Stimulated activated CD8-positive, alpha-beta memory T cell treated with anti-CD3 and anti-CD28 coated beads, Interleukin-4, amount 100 ng/mL, for 24 hours (primary cell): ENCODE measurements around the gene CCNB3.
"Not testable (repeated sequence)": the region's sequence is repeated elsewhere in the genome, so short reads cannot be mapped to it uniquely, and the experiment has no call there.

ENCODE experiments used
- DNase-seq: peaks from one replicate; pipeline ENCODE4 v3.0.0-alpha.2; 2020; ENCODE audit warnings: low read depth

CCNB3 gene

GRCh38 chrX:50204364-50204899, at the start of gene CCNB3:
Gene CCNB3, plus strand, starts transcription at chrX:50204765. Its CDS starts 80,399 bp downstream, at chrX:50285164.
- DNase-seq, result peak; percentile 59

GRCh38 chrX:50157545-50158135, 46.9 kb upstream of the CCNB3 start:
- no peak for DNase-seq

GRCh38 chrX:50158593-50158992, 46.0 kb upstream of the CCNB3 start:
- no peak for DNase-seq

- no peak for DNase-seq
Measured at GRCh38 chrX:50161127-50161526, 43.4 kb upstream of the CCNB3 start.

- DNase-seq, result no peak
Measured at GRCh38 chrX:50165727-50166126, 38.8 kb upstream of the CCNB3 start.

- DNase-seq, result no peak
Measured at GRCh38 chrX:50167366-50167765, 37.2 kb upstream of the CCNB3 start.

- DNase-seq, result no peak
Measured at GRCh38 chrX:50168241-50168687, 36.3 kb upstream of the CCNB3 start.

- DNase-seq, result no peak
Measured at GRCh38 chrX:50169717-50170116, 34.8 kb upstream of the CCNB3 start.

- DNase-seq, result no peak
Measured at GRCh38 chrX:50180073-50180940, 24.3 kb upstream of the CCNB3 start.

GRCh38 chrX:50183891-50184290, 20.7 kb upstream of the CCNB3 start:
- DNase-seq, result no peak

GRCh38 chrX:50188859-50189600, 15.5 kb upstream of the CCNB3 start:
- no peak for DNase-seq

- DNase-seq, result no peak
Measured at GRCh38 chrX:50198348-50198747, 6.2 kb upstream of the CCNB3 start.

GRCh38 chrX:50200907-50201306, 3.7 kb upstream of the CCNB3 start, which contains the start of gene AKAP4:
Gene AKAP4, minus strand, starts transcription at chrX:50201007. Its CDS starts 118 bp downstream, at chrX:50200889.
- DNase-seq, result no peak

- DNase-seq, result no peak
Measured at GRCh38 chrX:50202539-50202938, 2.0 kb upstream of the CCNB3 start.

GRCh38 chrX:50206753-50207152, 2.2 kb downstream of the CCNB3 start:
- no peak for DNase-seq

GRCh38 chrX:50211510-50211909, 6.9 kb downstream of the CCNB3 start:
- no peak for DNase-seq

- no peak for DNase-seq
Measured at GRCh38 chrX:50281253-50281652, 76.7 kb downstream of the CCNB3 start.

GRCh38 chrX:50327235-50327634, 122.7 kb downstream of the CCNB3 start:
- DNase-seq, result no peak

- not testable (repeated sequence) for DNase-seq
Measured at GRCh38 chrX:50332668-50333067, 128.1 kb downstream of the CCNB3 start.

GRCh38 chrX:50333308-50333707, 128.7 kb downstream of the CCNB3 start:
- no peak for DNase-seq

- no peak for DNase-seq
Measured at GRCh38 chrX:50343917-50344316, 139.4 kb downstream of the CCNB3 start.

- no peak for DNase-seq
Measured at GRCh38 chrX:50372966-50373365, 168.4 kb downstream of the CCNB3 start.
